Measurements from ENCODE around the gene FANCC. TPM values are rescaled to one million over a fixed set of nuclear protein-coding genes. Genes with fewer than 3 reads are reported as not detected.

Gene FANCC
- total RNA-seq, 2 experiments from 2014 or later = 5.7 to 6.3 TPM

- Mint-ChIP-seq H3K4me3 (no peak overlapping the region), H3K27ac (no peak overlapping the region), H3K36me3 (ENCODE audit: low read depth) (peaks cover 13% of the 10 kb centered on the region), H3K9me3 (no peaks in the 10 kb centered on the region), H3K4me1 (ENCODE audit: low read depth) (no peaks in the 10 kb centered on the region), H3K27me3 (no peaks in the 10 kb centered on the region)
- TF ChIP-seq CTCF (IDR thresholded peaks at IDR 0.05) = no peak
- no peaks in the 10 kb centered on the region for H3K9me3 ChIP-seq (ENCODE audit: control insufficient read depth in 1 of 2, insufficient read depth in 1 of 2, low read length in 2 of 2)
- no peak overlapping the region for H3K4me3 ChIP-seq (ENCODE audit: low read length)
- ATAC-seq (ENCODE audit: poor library complexity) (no peak), DNase-seq (no peak)
- intact Hi-C loops (cut with DNase I, micrococcal nuclease) = no loop called here
- POLR2A ChIA-PET = no interaction called here
- no peaks in the 10 kb centered on the region for H3K4me1 ChIP-seq (ENCODE audit: insufficient read depth, low read length)
- CTCF ChIA-PET = no interaction called here
- H3K27ac ChIP-seq (ENCODE audit: low read depth in 1 of 2, low read length in 2 of 2) = no peak overlapping the region
- H3K36me3 ChIP-seq (ENCODE audit: insufficient read depth, low read length) = no peaks in the 10 kb centered on the region
- no peaks in the 10 kb centered on the region for H3K27me3 ChIP-seq (ENCODE audit: control insufficient read depth in 1 of 2, insufficient read depth in 2 of 2, low read length in 2 of 2)
Observed at GRCh38 chr9:95102001-95102433, 215.5 kb downstream of the FANCC start.

- H3K4me3 Mint-ChIP-seq = no peak overlapping the region
- intact Hi-C loops (cut with DNase I, micrococcal nuclease) = no loop called here
- Histone ChIP-seq H3K27me3 (ENCODE audit: control insufficient read depth in 1 of 2, insufficient read depth in 2 of 2, low read length in 2 of 2) (no peaks in the 10 kb centered on the region), H3K4me3 (ENCODE audit: low read length) (no peak overlapping the region), H3K36me3 (ENCODE audit: insufficient read depth, low read length) (no peaks in the 10 kb centered on the region), H3K9me3 (ENCODE audit: control insufficient read depth in 1 of 2, insufficient read depth in 1 of 2, low read length in 2 of 2) (no peaks in the 10 kb centered on the region), H3K4me1 (ENCODE audit: insufficient read depth, low read length) (no peaks in the 10 kb centered on the region), H3K27ac (ENCODE audit: low read depth in 1 of 2, low read length in 2 of 2) (no peak overlapping the region)
- no peaks in the 10 kb centered on the region for H3K27me3 Mint-ChIP-seq
- H3K4me1 Mint-ChIP-seq (ENCODE audit: low read depth) = no peaks in the 10 kb centered on the region
- no peaks in the 10 kb centered on the region for H3K9me3 Mint-ChIP-seq
- no peak for ATAC-seq (ENCODE audit: poor library complexity)
- POLR2A ChIA-PET = no interaction called here
- no peak overlapping the region for H3K27ac Mint-ChIP-seq
- peaks cover 13% of the 10 kb centered on the region for H3K36me3 Mint-ChIP-seq (ENCODE audit: low read depth)
- no peak for TF ChIP-seq CTCF (IDR thresholded peaks at IDR 0.05)
- no peak for DNase-seq
- CTCF ChIA-PET = no interaction called here
Observed at GRCh38 chr9:95101326-95101725, 216.2 kb downstream of the FANCC start.

- no peaks in the 10 kb centered on the region for H3K27me3 Mint-ChIP-seq
- ChIA-PET CTCF (no interaction called here), POLR2A (no interaction called here)
- H3K27ac ChIP-seq (ENCODE audit: low read depth in 1 of 2, low read length in 2 of 2) = no peak overlapping the region
- intact Hi-C loops (cut with DNase I, micrococcal nuclease) = no loop called here
- DNase-seq = no peak
- H3K27ac Mint-ChIP-seq = no peak overlapping the region
- ATAC-seq (ENCODE audit: poor library complexity) = no peak
- TF ChIP-seq CTCF (IDR thresholded peaks at IDR 0.05) = no peak
- H3K4me3 ChIP-seq (ENCODE audit: low read length) = no peak overlapping the region
- H3K9me3 ChIP-seq (ENCODE audit: control insufficient read depth in 1 of 2, insufficient read depth in 1 of 2, low read length in 2 of 2) = no peaks in the 10 kb centered on the region
- no peaks in the 10 kb centered on the region for H3K9me3 Mint-ChIP-seq
- no peak overlapping the region for H3K4me3 Mint-ChIP-seq
- H3K36me3 ChIP-seq (ENCODE audit: insufficient read depth, low read length) = no peaks in the 10 kb centered on the region
- H3K27me3 ChIP-seq (ENCODE audit: control insufficient read depth in 1 of 2, insufficient read depth in 2 of 2, low read length in 2 of 2) = no peaks in the 10 kb centered on the region
- no peaks in the 10 kb centered on the region for H3K4me1 ChIP-seq (ENCODE audit: insufficient read depth, low read length)
- H3K4me1 Mint-ChIP-seq (ENCODE audit: low read depth) = no peaks in the 10 kb centered on the region
- peaks cover 5% of the 10 kb centered on the region for H3K36me3 Mint-ChIP-seq (ENCODE audit: low read depth)
Observed at GRCh38 chr9:95100071-95100627, 217.4 kb downstream of the FANCC start.
